Mesothelial cell of epicardium (in vitro differentiated cells): ENCODE data around the gene FNDC3A. TPM values are rescaled to one million over a fixed set of nuclear protein-coding genes. Genes with fewer than 3 reads are reported as not detected.
"Not testable (repeated sequence)": the region's sequence is repeated elsewhere in the genome, so short reads cannot be mapped to it uniquely, and the experiment has no call there.

Source experiments
- DNase-seq, 2 experiments: peaks; one replicate each; pipeline ENCODE4 v3.0.0; 2021; ENCODE audit warnings: low spot score in 2 of 2; ENCODE audit not compliant: unreplicated experiment in 2 of 2
- H3K27ac Mint-ChIP-seq: 2 replicates; pipeline ENCODE4 v1.8.0; 2021; ENCODE audit warnings: mixed read lengths
- H3K27me3 Mint-ChIP-seq: 2 replicates; pipeline ENCODE4 v1.8.0; 2021; ENCODE audit warnings: low read depth, mixed read lengths
- H3K36me3 Mint-ChIP-seq: 2 replicates; pipeline ENCODE4 v1.8.0; 2021; ENCODE audit warnings: mixed read lengths
- H3K4me1 Mint-ChIP-seq: 2 replicates; pipeline ENCODE4 v1.8.0; 2021; ENCODE audit warnings: mixed read lengths
- H3K4me3 Mint-ChIP-seq: 2 replicates; pipeline ENCODE4 v1.8.0; 2021; ENCODE audit warnings: mild to moderate bottlenecking, moderate library complexity, mixed read lengths
- H3K9me3 Mint-ChIP-seq: 2 replicates; pipeline ENCODE4 v1.8.0; 2021; ENCODE audit warnings: mixed read lengths
- total RNA-seq: library from RNA; stranded (reverse); gene quantifications from 3 replicates; pipeline ENCODE4 v1.2.1, GENCODE V29; 2021
- TF ChIP-seq, protein P1 (sequence below): fragments of 200-600 bp; sonication (generic); IDR thresholded peaks from one replicate; pipeline ENCODE4 v1.5.0; 2021; ENCODE audit warnings: antibody characterized with exemption; ENCODE audit not compliant: unreplicated experiment

The FNDC3A gene
- total RNA-seq, 1 donor from 2014 or later, result 94.1 TPM

DNA sequence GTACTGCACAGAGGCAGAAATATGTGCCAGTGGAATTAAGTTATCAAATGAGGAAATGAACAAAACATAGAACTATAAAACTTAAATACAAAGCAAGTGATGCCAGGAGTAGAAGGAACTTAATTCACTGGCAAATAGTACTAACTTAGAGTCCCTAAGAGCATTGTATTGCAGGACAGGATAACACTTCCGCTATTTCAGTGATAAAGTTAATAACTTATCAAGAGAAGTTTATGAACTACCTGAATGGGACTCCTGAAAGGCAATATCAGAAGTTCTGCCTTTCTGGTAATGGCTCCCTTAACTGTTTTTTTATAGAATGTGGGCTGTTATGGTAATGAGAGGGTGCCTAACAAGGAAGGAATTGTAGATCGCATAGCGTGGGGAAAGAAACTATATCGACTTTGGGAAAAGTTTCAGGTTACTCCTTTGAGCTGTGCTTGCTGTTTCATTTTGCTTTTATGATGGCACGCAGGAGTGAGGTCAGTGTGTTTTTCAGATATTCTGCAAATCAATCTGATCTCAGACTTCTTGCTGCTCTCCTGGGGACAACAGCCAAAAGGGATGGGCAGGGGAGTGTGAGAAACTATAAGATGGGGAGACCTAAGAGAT is 149.1 kb downstream of the FNDC3A start:
- Mint-ChIP-seq H3K27ac (peak overlapping the region; percentile 36), H3K9me3 (peaks cover 33% of the 10 kb centered on the region), H3K27me3 (no peaks in the 10 kb centered on the region), H3K4me3 (no peak overlapping the region), H3K4me1 (no peaks in the 10 kb centered on the region), H3K36me3 (peaks cover 32% of the 10 kb centered on the region)
- no peak for DNase-seq
- TF ChIP-seq, protein P1, sequence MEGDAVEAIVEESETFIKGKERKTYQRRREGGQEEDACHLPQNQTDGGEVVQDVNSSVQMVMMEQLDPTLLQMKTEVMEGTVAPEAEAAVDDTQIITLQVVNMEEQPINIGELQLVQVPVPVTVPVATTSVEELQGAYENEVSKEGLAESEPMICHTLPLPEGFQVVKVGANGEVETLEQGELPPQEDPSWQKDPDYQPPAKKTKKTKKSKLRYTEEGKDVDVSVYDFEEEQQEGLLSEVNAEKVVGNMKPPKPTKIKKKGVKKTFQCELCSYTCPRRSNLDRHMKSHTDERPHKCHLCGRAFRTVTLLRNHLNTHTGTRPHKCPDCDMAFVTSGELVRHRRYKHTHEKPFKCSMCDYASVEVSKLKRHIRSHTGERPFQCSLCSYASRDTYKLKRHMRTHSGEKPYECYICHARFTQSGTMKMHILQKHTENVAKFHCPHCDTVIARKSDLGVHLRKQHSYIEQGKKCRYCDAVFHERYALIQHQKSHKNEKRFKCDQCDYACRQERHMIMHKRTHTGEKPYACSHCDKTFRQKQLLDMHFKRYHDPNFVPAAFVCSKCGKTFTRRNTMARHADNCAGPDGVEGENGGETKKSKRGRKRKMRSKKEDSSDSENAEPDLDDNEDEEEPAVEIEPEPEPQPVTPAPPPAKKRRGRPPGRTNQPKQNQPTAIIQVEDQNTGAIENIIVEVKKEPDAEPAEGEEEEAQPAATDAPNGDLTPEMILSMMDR, result no peak

- peaks cover 23% of the 10 kb centered on the region for H3K9me3 Mint-ChIP-seq
- H3K36me3 Mint-ChIP-seq, result peaks cover 21% of the 10 kb centered on the region
- TF ChIP-seq, protein P1, result no peak
- H3K27me3 Mint-ChIP-seq, result no peaks in the 10 kb centered on the region
- DNase-seq, result no peak
- no peak overlapping the region for H3K4me3 Mint-ChIP-seq
- no peak overlapping the region for H3K27ac Mint-ChIP-seq
- no peaks in the 10 kb centered on the region for H3K4me1 Mint-ChIP-seq
Measured at GRCh38 chr13:49125964-49126524, 150.3 kb downstream of the FNDC3A start.

- Mint-ChIP-seq H3K9me3 (peaks cover 6% of the 10 kb centered on the region), H3K27me3 (no peaks in the 10 kb centered on the region), H3K36me3 (peaks cover 44% of the 10 kb centered on the region), H3K4me1 (no peaks in the 10 kb centered on the region), H3K4me3 (no peak overlapping the region), H3K27ac (no peak overlapping the region)
- TF ChIP-seq, protein P1, result no peak
- DNase-seq, result no peak
Measured at GRCh38 chr13:49132479-49133002, 156.8 kb downstream of the FNDC3A start.

DNA sequence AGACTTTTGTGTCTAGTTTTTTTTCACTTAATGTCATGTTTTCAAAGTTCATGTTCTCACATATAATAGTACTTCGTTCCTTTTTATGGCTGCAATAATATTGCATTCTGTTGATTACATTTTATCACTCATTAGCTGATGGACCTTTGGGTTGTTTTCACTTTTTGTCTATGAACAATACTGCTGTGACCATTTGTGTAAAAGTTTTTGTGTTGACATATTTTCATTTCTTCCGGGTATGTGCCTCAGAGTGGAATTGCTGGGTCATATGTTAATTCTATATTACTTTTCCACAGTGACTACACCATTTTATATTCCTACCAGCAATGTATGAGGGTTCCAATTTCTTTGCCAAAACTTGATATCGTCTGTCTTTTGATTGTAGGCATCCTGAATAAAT is 158.6 kb downstream of the FNDC3A start:
- Mint-ChIP-seq H3K4me1 (no peaks in the 10 kb centered on the region), H3K4me3 (no peak overlapping the region), H3K9me3 (peaks cover 6% of the 10 kb centered on the region), H3K36me3 (peaks cover 48% of the 10 kb centered on the region), H3K27me3 (no peaks in the 10 kb centered on the region), H3K27ac (no peak overlapping the region)
- TF ChIP-seq, protein P1, result no peak
- no peak for DNase-seq

DNA sequence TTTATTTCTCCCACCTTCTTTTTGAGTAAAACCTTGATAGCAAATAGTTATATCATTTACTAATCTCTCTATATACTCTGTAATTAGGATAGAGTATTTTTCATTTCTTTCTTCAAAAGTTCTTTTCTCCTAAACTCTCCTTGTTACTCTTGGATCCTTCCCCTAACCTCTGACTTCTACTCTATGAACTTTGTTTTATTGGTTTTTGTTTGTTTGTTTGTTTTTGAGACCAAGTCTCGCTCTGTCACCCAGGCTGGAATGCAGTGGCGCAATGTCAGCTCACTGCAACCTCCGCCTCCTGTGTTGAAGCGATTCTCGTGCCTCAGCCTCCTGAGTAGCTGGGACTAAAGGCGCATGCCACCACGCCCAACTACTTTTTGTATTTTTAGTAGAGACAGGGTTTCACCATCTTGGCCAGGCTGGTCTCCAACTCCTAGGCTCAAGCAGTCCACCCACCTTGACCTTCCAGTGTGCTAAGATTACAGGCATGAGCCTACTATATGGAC is 161.5 kb downstream of the FNDC3A start:
- H3K36me3 Mint-ChIP-seq, result peaks cover 55% of the 10 kb centered on the region
- H3K27me3 Mint-ChIP-seq, H3K4me1 Mint-ChIP-seq, H3K9me3 Mint-ChIP-seq, H3K27ac Mint-ChIP-seq, H3K4me3 Mint-ChIP-seq, DNase-seq: not testable (repeated sequence)

DNA sequence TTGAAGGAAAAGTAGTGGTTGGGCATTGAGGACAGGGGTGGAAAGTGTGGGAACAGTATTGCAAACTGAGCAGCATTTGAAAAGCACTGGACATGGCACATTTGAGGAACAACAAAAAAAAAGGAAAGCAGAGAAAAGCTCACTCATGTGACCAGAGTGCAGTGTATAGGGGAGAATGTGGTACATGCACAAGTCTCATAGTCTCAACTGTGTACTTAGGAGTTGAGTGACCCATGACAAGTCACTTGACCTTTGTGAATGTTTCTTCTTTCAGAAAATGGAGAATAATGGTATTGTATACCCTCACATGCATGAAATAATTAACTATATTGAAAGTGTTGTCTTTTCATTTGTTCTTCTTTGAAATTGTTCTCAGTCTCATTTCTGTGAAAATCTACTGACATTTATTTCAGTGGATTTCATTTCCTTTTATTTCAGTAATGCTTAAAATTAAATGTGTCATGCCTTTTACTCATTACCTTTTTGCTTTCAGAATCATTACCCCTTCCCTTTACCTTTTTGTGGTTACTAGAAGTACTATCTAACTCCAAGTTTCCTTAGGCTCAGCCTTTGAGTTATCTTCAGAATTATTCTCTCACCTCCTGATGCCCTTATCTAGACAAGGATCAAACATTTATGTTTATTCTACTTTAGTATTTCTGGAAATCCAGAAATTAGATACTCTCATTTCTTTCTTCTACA is 165.3 kb downstream of the FNDC3A start:
- no peak for DNase-seq
- peaks cover 53% of the 10 kb centered on the region for H3K36me3 Mint-ChIP-seq
- no peaks in the 10 kb centered on the region for H3K27me3 Mint-ChIP-seq
- H3K4me1 Mint-ChIP-seq, result no peaks in the 10 kb centered on the region
- TF ChIP-seq, protein P1, result no peak
- H3K9me3 Mint-ChIP-seq, result no peaks in the 10 kb centered on the region
- no peak overlapping the region for H3K4me3 Mint-ChIP-seq
- H3K27ac Mint-ChIP-seq, result no peak overlapping the region
